Measurements from ENCODE around the gene PCSK1. TPM values are rescaled to one million over a fixed set of nuclear protein-coding genes. Genes with fewer than 3 reads are reported as not detected.

Gene PCSK1
- polyA plus RNA-seq, 2 of the 4 experiments (the other 2 are of a cell fraction), result 0.14 to 0.17 TPM

DNA sequence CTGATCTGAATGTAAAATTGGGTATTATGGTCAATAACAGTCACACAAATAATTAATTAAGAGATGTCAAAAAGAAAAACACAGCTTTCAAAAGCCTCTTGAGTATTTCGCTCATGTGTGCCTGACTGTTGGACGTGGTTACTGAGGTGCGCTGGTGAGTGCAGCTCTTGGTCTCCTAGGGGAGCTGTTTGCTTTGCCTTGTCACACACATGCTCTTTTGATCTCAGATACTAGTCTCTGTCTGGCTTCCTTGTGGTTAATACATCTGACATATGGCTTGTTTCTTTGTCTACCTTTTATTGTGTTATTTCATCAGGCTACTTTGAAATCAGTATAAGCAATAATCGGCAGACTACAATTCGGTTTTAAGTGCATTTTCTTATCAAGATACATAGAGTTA is 51.5 kb downstream of the PCSK1 start:
- Histone ChIP-seq H3K4me2 (no peak overlapping the region), H3K9me3 (no peaks in the 10 kb centered on the region), H3K4me3 (no peak overlapping the region), H3K4me1 (peaks cover 18% of the 10 kb centered on the region), H3K27ac (0 out of 6 replicates have a peak overlapping the region, but pooled peaks of 1 of the 2 experiments have one; percentile 26)
- 56% methylated on average over 5 of the region's 5 CpGs for WGBS (ENCODE audit: missing lambda C conversion rate)
- peak in 1 of 2 experiments; percentile 52; a peak in 2 of 5 replicates for TF ChIP-seq RAD21 (conservative IDR thresholded peaks at IDR 0.05 in 1 of 2, IDR thresholded peaks at IDR 0.05 in 1 of 2)
- TF ChIP-seq, protein P1, sequence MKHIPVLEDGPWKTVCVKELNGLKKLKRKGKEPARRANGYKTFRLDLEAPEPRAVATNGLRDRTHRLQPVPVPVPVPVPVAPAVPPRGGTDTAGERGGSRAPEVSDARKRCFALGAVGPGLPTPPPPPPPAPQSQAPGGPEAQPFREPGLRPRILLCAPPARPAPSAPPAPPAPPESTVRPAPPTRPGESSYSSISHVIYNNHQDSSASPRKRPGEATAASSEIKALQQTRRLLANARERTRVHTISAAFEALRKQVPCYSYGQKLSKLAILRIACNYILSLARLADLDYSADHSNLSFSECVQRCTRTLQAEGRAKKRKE (CRISPR knock-in tag; IDR thresholded peaks at IDR 0.05; ENCODE audit: low read depth), result no peak
- TF ChIP-seq, protein P2, sequence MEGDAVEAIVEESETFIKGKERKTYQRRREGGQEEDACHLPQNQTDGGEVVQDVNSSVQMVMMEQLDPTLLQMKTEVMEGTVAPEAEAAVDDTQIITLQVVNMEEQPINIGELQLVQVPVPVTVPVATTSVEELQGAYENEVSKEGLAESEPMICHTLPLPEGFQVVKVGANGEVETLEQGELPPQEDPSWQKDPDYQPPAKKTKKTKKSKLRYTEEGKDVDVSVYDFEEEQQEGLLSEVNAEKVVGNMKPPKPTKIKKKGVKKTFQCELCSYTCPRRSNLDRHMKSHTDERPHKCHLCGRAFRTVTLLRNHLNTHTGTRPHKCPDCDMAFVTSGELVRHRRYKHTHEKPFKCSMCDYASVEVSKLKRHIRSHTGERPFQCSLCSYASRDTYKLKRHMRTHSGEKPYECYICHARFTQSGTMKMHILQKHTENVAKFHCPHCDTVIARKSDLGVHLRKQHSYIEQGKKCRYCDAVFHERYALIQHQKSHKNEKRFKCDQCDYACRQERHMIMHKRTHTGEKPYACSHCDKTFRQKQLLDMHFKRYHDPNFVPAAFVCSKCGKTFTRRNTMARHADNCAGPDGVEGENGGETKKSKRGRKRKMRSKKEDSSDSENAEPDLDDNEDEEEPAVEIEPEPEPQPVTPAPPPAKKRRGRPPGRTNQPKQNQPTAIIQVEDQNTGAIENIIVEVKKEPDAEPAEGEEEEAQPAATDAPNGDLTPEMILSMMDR (IDR thresholded peaks at IDR 0.05), result peak; percentile 19; the same call in 1 of the 3 replicates
- POLR2A ChIA-PET, result interaction anchor here (0.6 kb wide), 1 partner anchor 371 kb away, joined by 3 read pairs; no protein-coding TSS in a partner anchor
- peak; percentile 58 to 66; a peak in 3 of 6 replicates for ATAC-seq
- FAIRE-seq, result no peak
- CTCF ChIA-PET, result interaction anchor here (0.9 to 2.8 kb wide), 6 partner anchors 11 to 228 kb away, joined by 3 to 16 read pairs (median 6); no protein-coding TSS in a partner anchor
- DNase-seq (ENCODE audit: low read depth in 1 of 2, low spot score in 1 of 2), result peak in 1 of 2 experiments; percentile 27

DNA sequence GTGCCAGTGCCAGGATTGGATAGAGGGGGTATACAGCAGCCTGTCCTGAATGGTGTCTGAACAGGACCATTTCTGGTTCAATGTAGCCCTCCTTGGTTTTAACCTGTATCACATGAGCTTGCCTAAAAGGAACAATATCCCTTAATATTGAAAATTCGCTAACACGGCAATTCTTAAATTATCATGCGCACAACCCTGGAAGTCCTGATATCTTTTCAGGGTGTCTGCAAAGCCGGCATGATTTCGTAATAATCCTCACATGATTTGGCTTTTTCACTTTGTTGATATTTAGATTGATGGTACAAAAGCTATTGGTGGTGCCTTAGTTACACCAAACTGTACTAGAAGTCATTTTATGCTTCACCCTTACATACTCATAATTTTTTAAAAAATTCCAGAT is 53.2 kb downstream of the PCSK1 start:
- FAIRE-seq, result no peak

DNA sequence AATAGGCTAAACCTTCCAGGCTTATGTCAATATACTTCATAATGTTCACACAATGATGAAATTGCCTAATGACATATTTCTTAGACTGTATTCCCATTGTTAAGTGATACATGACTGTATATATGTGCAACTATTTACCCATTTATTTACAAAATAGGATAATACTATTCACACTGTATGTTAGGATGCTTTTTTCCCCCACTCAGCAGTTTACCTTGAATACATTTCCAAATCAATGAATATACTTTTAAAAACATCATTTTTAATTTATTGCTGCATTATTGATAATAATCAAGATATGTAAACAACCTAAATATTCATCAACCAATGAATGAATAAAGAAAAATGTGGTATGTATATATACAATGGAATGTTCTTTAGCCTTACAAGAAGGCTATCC is 55.5 kb downstream of the PCSK1 start:
- CTCF ChIA-PET, result no interaction called here
- Histone ChIP-seq H3K27ac (no peak overlapping the region), H3K4me3 (no peak overlapping the region), H3K9me3 (no peaks in the 10 kb centered on the region), H3K4me1 (peaks cover 5% of the 10 kb centered on the region; the same call in 1 of the 3 replicates), H3K4me2 (no peak overlapping the region)
- no peak for ATAC-seq
- DNase-seq (ENCODE audit: low read depth in 1 of 2, low spot score in 1 of 2), result no peak
- POLR2A ChIA-PET, result no interaction called here
- peak; percentile 78 for TF ChIP-seq MAFK (IDR thresholded peaks at IDR 0.05; ENCODE audit: partially characterized antibody)
- no peak for TF ChIP-seq CHD2 (IDR thresholded peaks at IDR 0.05; ENCODE audit: low read length, partially characterized antibody)
- FAIRE-seq, result no peak

More for the DNA sequence above, 53.2 kb downstream of the PCSK1 start:
- no peak overlapping the region for H3K27ac ChIP-seq
- H3K4me2 ChIP-seq, result no peak overlapping the region
- WGBS (ENCODE audit: missing lambda C conversion rate), result 66% methylated on average over 5 of the region's 5 CpGs
- ChIA-PET POLR2A (no interaction called here), CTCF (no interaction called here)
- ATAC-seq (no peak), DNase-seq (ENCODE audit: low read depth in 1 of 2, low spot score in 1 of 2) (no peak)
- H3K9me3 ChIP-seq, result no peaks in the 10 kb centered on the region
- no peak overlapping the region for H3K4me3 ChIP-seq
- TF ChIP-seq HEYL (CRISPR knock-in tag; IDR thresholded peaks at IDR 0.05) (no peak), MAFK (IDR thresholded peaks at IDR 0.05; ENCODE audit: partially characterized antibody) (peak; percentile 87)
- peaks cover 17% of the 10 kb centered on the region for H3K4me1 ChIP-seq

DNA sequence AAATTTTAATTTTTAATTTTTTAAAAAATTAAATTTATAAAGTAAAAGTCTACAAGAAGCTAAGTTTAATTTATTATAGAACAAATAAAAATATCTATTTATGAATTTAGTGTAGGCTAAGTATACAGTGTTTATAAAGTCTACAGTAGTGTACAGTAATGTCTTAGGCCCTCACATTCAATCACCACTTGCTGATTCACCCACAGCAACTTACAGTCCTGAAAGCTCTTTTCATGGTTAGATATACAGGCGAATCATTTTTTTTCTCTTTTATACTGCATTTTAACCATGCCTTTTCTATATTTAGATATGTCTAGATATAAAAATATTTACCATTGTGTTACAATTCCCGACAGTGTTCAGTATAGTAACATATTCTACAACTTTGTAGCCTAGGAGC is 55.9 kb downstream of the PCSK1 start:
- no peak overlapping the region for H3K27ac ChIP-seq
- ATAC-seq (peak; percentile 30 to 54; a peak in 2 of 6 replicates), FAIRE-seq (no peak), DNase-seq (ENCODE audit: low read depth in 1 of 2, low spot score in 1 of 2) (no peak)
- H3K4me1 ChIP-seq, result peaks cover 5% of the 10 kb centered on the region; the same call in 1 of the 3 replicates
- WGBS (ENCODE audit: missing lambda C conversion rate), result 41% methylated on average over 2 of the region's 2 CpGs
- CTCF ChIA-PET, result interaction anchor here (1.2 kb wide), 1 partner anchor 17 kb away, joined by 3 read pairs; no protein-coding TSS in a partner anchor
- H3K9me3 ChIP-seq, result no peaks in the 10 kb centered on the region
- H3K4me3 ChIP-seq, result no peak overlapping the region
- POLR2A ChIA-PET, result no interaction called here
- TF ChIP-seq EHMT2 (IDR thresholded peaks at IDR 0.05; ENCODE audit: low read depth) (no peak), ZFP36 (IDR thresholded peaks at IDR 0.05; ENCODE audit: borderline replicate concordance, partially characterized antibody) (no peak), NR3C1 (IDR thresholded peaks at IDR 0.05) (no peak), HOXB13 (CRISPR knock-in tag; IDR thresholded peaks at IDR 0.05; ENCODE audit: low read depth) (no peak), ESRRA (IDR thresholded peaks at IDR 0.05; ENCODE audit: borderline replicate concordance, low read length) (no peak), CHD2 (IDR thresholded peaks at IDR 0.05; ENCODE audit: low read length, partially characterized antibody) (no peak), SMC3 (IDR thresholded peaks at IDR 0.05) (no peak), FOXS1 (CRISPR knock-in tag; IDR thresholded peaks at IDR 0.05) (no peak), BHLHE40 (IDR thresholded peaks at IDR 0.05; ENCODE audit: low read depth, low read length) (no peak), CEBPB (IDR thresholded peaks at IDR 0.05) (no peak), GATA3 (IDR thresholded peaks at IDR 0.05; ENCODE audit: borderline replicate concordance) (no peak), RARB (CRISPR knock-in tag; IDR thresholded peaks at IDR 0.05) (no peak), HEYL (CRISPR knock-in tag; IDR thresholded peaks at IDR 0.05) (no peak), TP53 (CRISPR knock-in tag; IDR thresholded peaks at IDR 0.05) (no peak)
- TF ChIP-seq, protein P3, sequence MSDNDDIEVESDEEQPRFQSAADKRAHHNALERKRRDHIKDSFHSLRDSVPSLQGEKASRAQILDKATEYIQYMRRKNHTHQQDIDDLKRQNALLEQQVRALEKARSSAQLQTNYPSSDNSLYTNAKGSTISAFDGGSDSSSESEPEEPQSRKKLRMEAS (IDR thresholded peaks at IDR 0.05), result no peak
- TF ChIP-seq, protein P2 (IDR thresholded peaks at IDR 0.05), result no peak
- TF ChIP-seq, protein P4, sequence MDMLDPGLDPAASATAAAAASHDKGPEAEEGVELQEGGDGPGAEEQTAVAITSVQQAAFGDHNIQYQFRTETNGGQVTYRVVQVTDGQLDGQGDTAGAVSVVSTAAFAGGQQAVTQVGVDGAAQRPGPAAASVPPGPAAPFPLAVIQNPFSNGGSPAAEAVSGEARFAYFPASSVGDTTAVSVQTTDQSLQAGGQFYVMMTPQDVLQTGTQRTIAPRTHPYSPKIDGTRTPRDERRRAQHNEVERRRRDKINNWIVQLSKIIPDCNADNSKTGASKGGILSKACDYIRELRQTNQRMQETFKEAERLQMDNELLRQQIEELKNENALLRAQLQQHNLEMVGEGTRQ (IDR thresholded peaks at IDR 0.05), result no peak
- TF ChIP-seq, protein P5, sequence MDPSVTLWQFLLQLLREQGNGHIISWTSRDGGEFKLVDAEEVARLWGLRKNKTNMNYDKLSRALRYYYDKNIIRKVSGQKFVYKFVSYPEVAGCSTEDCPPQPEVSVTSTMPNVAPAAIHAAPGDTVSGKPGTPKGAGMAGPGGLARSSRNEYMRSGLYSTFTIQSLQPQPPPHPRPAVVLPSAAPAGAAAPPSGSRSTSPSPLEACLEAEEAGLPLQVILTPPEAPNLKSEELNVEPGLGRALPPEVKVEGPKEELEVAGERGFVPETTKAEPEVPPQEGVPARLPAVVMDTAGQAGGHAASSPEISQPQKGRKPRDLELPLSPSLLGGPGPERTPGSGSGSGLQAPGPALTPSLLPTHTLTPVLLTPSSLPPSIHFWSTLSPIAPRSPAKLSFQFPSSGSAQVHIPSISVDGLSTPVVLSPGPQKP (IDR thresholded peaks at IDR 0.05; ENCODE audit: low read depth, low read length), result no peak
- no peak overlapping the region for H3K4me2 ChIP-seq
